ENCODE data around the gene SLC25A13.

The SLC25A13 gene

GRCh38 chr7:96144260-96144526 is 177.7 kb downstream of the SLC25A13 start:
- DNase-seq, result no peak

GRCh38 chr7:96143495-96144259 is 178.2 kb downstream of the SLC25A13 start:
- DNase-seq, result no peak

- DNase-seq, result no peak
Observed at GRCh38 chr7:96136600-96137239, 185.2 kb downstream of the SLC25A13 start.

- DNase-seq, result no peak
Observed at GRCh38 chr7:96135241-96135640, 186.7 kb downstream of the SLC25A13 start.

- no peak for DNase-seq
Observed at GRCh38 chr7:96131525-96131924, 190.4 kb downstream of the SLC25A13 start.

- no peak for DNase-seq
Observed at GRCh38 chr7:96127746-96128145, 194.2 kb downstream of the SLC25A13 start.

- no peak for DNase-seq
Observed at GRCh38 chr7:96126382-96126781, 195.5 kb downstream of the SLC25A13 start.

GRCh38 chr7:96122746-96123145 is 199.2 kb downstream of the SLC25A13 start:
- no peak for DNase-seq

- DNase-seq, result no peak
Observed at GRCh38 chr7:96121752-96122151, 200.1 kb downstream of the SLC25A13 start.

GRCh38 chr7:96120445-96121225 is 201.3 kb downstream of the SLC25A13 start:
- no peak for DNase-seq

- no peak for DNase-seq
Observed at GRCh38 chr7:96118449-96119001, 203.4 kb downstream of the SLC25A13 start.

- DNase-seq, result no peak
Observed at GRCh38 chr7:96116173-96116572, 205.7 kb downstream of the SLC25A13 start.

- DNase-seq, result peak; percentile 39
Observed at GRCh38 chr7:96114190-96114589, 207.7 kb downstream of the SLC25A13 start.

GRCh38 chr7:96111405-96111804 is 210.5 kb downstream of the SLC25A13 start:
- DNase-seq, result no peak

- no peak for DNase-seq
Observed at GRCh38 chr7:96104984-96105383, 216.9 kb downstream of the SLC25A13 start.

GRCh38 chr7:96102096-96102811 is 219.6 kb downstream of the SLC25A13 start:
- DNase-seq, result no peak

GRCh38 chr7:96100737-96101136 is 221.2 kb downstream of the SLC25A13 start:
- DNase-seq, result no peak

- no peak for DNase-seq
Observed at GRCh38 chr7:96097835-96098234, 224.1 kb downstream of the SLC25A13 start.

GRCh38 chr7:96093435-96093834 is 228.5 kb downstream of the SLC25A13 start:
- DNase-seq, result peak; percentile 40

GRCh38 chr7:96090756-96091155 is 231.1 kb downstream of the SLC25A13 start:
- DNase-seq, result no peak

GRCh38 chr7:96089511-96089910 is 232.4 kb downstream of the SLC25A13 start:
- no peak for DNase-seq

- DNase-seq, result no peak
Observed at GRCh38 chr7:96088579-96088978, 233.3 kb downstream of the SLC25A13 start.

- no peak for DNase-seq
Observed at GRCh38 chr7:96085953-96086352, 235.9 kb downstream of the SLC25A13 start.
